Tibial nerve (tissue), 4 donors: ENCODE data around the gene CBARP.

Experiments used
- CTCF ChIP-seq, 5 experiments: fragments of 200-600 bp in 3 of 5; fragments of 450-650 bp in 2 of 5; sonication (generic) in 3 of 5; IDR thresholded peaks; one replicate each; pipeline ENCODE4 v1.5.1; 2016 to 2019; ENCODE audit warnings: antibody characterized with exemption in 5 of 5, mild to moderate bottlenecking in 3 of 5, moderate library complexity in 2 of 5
- EP300 ChIP-seq, 2 donors: sonication (generic); formaldehyde crosslinking; IDR thresholded peaks; one replicate each; pipeline ENCODE4 v1.6.1; 2017; ENCODE audit warnings: antibody characterized with exemption in 2 of 2, mild to moderate bottlenecking in 1 of 2
- POLR2A ChIP-seq, 2 donors: fragments of 450-650 bp; IDR thresholded peaks; one replicate each; pipeline ENCODE4 v1.6.1; 2017; ENCODE audit warnings: antibody characterized with exemption in 2 of 2, mild to moderate bottlenecking in 2 of 2, moderate library complexity in 2 of 2

GRCh38 chr19:1254081-1254527 is 16.3 kb upstream of the CBARP start:
- TF ChIP-seq CTCF (IDR thresholded peaks at IDR 0.05): no peak
- no peak for TF ChIP-seq POLR2A (IDR thresholded peaks at IDR 0.05)
- TF ChIP-seq EP300 (IDR thresholded peaks at IDR 0.05): no peak
